Hematopoietic multipotent progenitor cell treated with erythropoietin and hydrocortisone succinate and interleukin-3 and kit ligand, for 4 days (in vitro differentiated cells): ENCODE results near the gene GBP7.
"Not testable (repeated sequence)": the region's sequence is repeated elsewhere in the genome, so short reads cannot be mapped to it uniquely, and the experiment has no call there.

ENCODE experiments used
- DNase-seq: peaks from one replicate; pipeline ENCODE4 v3.0.0-alpha.2; 2015

The GBP7 gene

GRCh38 chr1:89170170-89171066, 5.4 kb downstream of the GBP7 start:
- DNase-seq = no peak

GRCh38 chr1:89169166-89169565, 6.6 kb downstream of the GBP7 start:
- DNase-seq = no peak

GRCh38 chr1:89167590-89168230, 8.1 kb downstream of the GBP7 start:
- no peak for DNase-seq

- no peak for DNase-seq
These were observed 9.1 kb downstream of the GBP7 start for GRCh38 chr1:89166705-89167104.

GRCh38 chr1:89165811-89166210, 10.0 kb downstream of the GBP7 start:
- no peak for DNase-seq

- DNase-seq = no peak
These were observed 24.8 kb downstream of the GBP7 start for GRCh38 chr1:89151047-89151446.

- no peak for DNase-seq
These were observed 25.8 kb downstream of the GBP7 start for GRCh38 chr1:89149976-89150375.

- DNase-seq = no peak
These were observed 26.6 kb downstream of the GBP7 start for GRCh38 chr1:89149229-89149628.

GRCh38 chr1:89147678-89148658, 27.8 kb downstream of the GBP7 start:
- DNase-seq = no peak

- no peak for DNase-seq
These were observed 29.1 kb downstream of the GBP7 start for GRCh38 chr1:89146721-89147120.

- no peak for DNase-seq
These were observed 32.3 kb downstream of the GBP7 start for GRCh38 chr1:89143484-89143883.

GRCh38 chr1:89142160-89142559, 33.6 kb downstream of the GBP7 start:
- no peak for DNase-seq

- no peak for DNase-seq
These were observed 42.1 kb downstream of the GBP7 start for GRCh38 chr1:89133747-89134146.

- DNase-seq = no peak
These were observed 45.1 kb downstream of the GBP7 start for GRCh38 chr1:89130716-89131115.

- DNase-seq = peak; percentile 9
These were observed 45.9 kb downstream of the GBP7 start for GRCh38 chr1:89129911-89130310.

GRCh38 chr1:89128003-89128458, 47.8 kb downstream of the GBP7 start:
- DNase-seq = not testable (repeated sequence)

- peak; percentile 51 for DNase-seq
These were observed 48.9 kb downstream of the GBP7 start for GRCh38 chr1:89126602-89127565.

- peak; percentile 77 for DNase-seq
These were observed 49.8 kb downstream of the GBP7 start, which contains the start of gene GBP2 for GRCh38 chr1:89125913-89126580. TSS of gene GBP2 (minus strand) at chr1:89126114. CDS start at chr1:89121966, 4,148 bp downstream.

- DNase-seq = peak; percentile 26
These were observed 50.4 kb downstream of the GBP7 start for GRCh38 chr1:89125240-89125912.

- peak; percentile 8 for DNase-seq
These were observed 54.2 kb downstream of the GBP7 start for GRCh38 chr1:89121641-89122040.
